GM12892 (cell line): Measurements from ENCODE around the gene CBX5.

ENCODE experiments used
- POLR2A ChIP-seq: IDR thresholded peaks from 2 replicates; pipeline ENCODE4 v1.6.1; 2011; ENCODE audit warnings: low read depth, low read length, control low read depth
- TAF1 ChIP-seq: IDR thresholded peaks from 2 replicates; pipeline ENCODE4 v1.6.1; 2011; ENCODE audit warnings: low read depth, mild to moderate bottlenecking, control low read depth, low read length, borderline replicate concordance

DNA sequence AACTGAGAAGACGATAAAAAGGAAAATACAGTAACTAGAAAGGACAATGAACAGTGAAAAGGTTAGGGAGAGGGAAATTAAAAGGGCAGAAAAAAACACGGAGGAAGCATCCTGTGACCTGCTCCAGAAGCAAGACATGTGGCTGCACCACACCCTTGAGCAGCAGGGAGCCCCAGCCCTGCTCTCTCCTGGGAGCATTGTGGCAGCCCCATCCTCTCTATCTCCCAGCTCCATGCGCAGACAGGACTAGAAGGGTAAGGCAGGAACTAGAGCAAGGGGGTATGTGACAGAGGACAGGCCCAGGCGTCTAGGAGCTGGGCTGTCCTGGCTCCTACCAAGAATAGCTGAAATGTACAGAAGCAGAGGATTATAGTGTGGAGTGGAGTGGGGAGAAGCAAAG lies 52.5 kb downstream of the CBX5 start:
- TF ChIP-seq POLR2A (no peak), TAF1 (no peak)
